Heart left ventricle (tissue), 16 donors: ENCODE data around the gene INO80. TPM values are rescaled to one million over a fixed set of nuclear protein-coding genes. Genes with fewer than 3 reads are reported as not detected.

Experiments used
- ATAC-seq, 4 donors: fragments of 200-7000 bp; cut with Tn5 transposase; one replicate each; pipeline ENCODE4 v1.9.1; 2020 to 2022; ENCODE audit warnings: moderate library complexity in 4 of 4, mild to moderate bottlenecking in 3 of 4, moderate number of reproducible peaks in 1 of 4
- DNase-seq, 5 donors: peaks; one replicate each; pipeline ENCODE4 v3.0.0-alpha.2; 2020
- H3K27ac ChIP-seq, 12 donors: fragments of 200-600 bp; sonication (generic) in 4 of 12; one replicate each; pipeline versions ENCODE4 v1.5.0 to v1.8.0; 2016 to 2022; ENCODE audit warnings: mild to moderate bottlenecking in 2 of 12
- H3K27me3 ChIP-seq, 9 donors: fragments of 200-600 bp; sonication (generic) in 2 of 9; one replicate each; pipeline versions ENCODE4 v1.5.1 to v1.8.0; 2016 to 2022; ENCODE audit warnings: mild to moderate bottlenecking in 3 of 9
- H3K36me3 ChIP-seq, 9 donors: fragments of 200-600 bp; sonication (generic) in 2 of 9; one replicate each; pipeline versions ENCODE4 v1.5.0 to v1.8.0; 2018 to 2022; ENCODE audit warnings: mild to moderate bottlenecking in 2 of 9
- H3K4me1 ChIP-seq, 12 donors: fragments of 200-600 bp; sonication (generic) in 4 of 12; one replicate each; pipeline versions ENCODE4 v1.5.0 to v1.8.0; 2016 to 2022; ENCODE audit warnings: mild to moderate bottlenecking in 3 of 12
- H3K4me3 ChIP-seq, 12 donors: fragments of 200-600 bp; sonication (generic) in 4 of 12; one replicate each; pipeline versions ENCODE4 v1.5.0 to v1.8.0; 2017 to 2022; ENCODE audit warnings: mild to moderate bottlenecking in 9 of 12, moderate library complexity in 4 of 12
- H3K9me3 ChIP-seq, 12 donors: fragments of 200-600 bp; sonication (generic) in 4 of 12; one replicate each; pipeline versions ENCODE4 v1.5.0 to v1.8.0; 2016 to 2022; ENCODE audit warnings: mild to moderate bottlenecking in 1 of 12
- POLR2A ChIP-seq, 2 donors: fragments of 450-650 bp; IDR thresholded peaks; one replicate each; pipeline ENCODE4 v1.6.1; 2017; ENCODE audit warnings: antibody characterized with exemption in 2 of 2, mild to moderate bottlenecking in 2 of 2, moderate library complexity in 2 of 2
- WGBS, 4 donors: extraction: QIAGEN DNeasy Blood & Tissue Kit in 2 of 4; methylation state at CpG; one replicate each; pipeline versions ENCODE4 v1.1.5 to v1.1.7; 2013 to 2018; 5-methylcytosine and 5-hydroxymethylcytosine counted together
- intact Hi-C, 10 donors: fragments of 100-400 bp; cut with DNase I; formaldehyde crosslinking; loops; one replicate each; pipeline versions ENCODE4 v1.11.1 to v1.14.2; 2022
- polyA plus RNA-seq, 2 donors: library from polyadenylated mRNA; stranded (reverse); fragments of 200-250 nt; gene quantifications; one replicate each; pipeline ENCODE4 v1.2.3, GENCODE V29; 2013
- total RNA-seq, 9 donors: library from RNA; depleted of rRNA in 2 of 9; stranded (reverse); fragments of >200 nt in 2 of 9; fragmentation: NEBNext Ultra II Directional in 3 of 9; extraction: Animal tissue kit (Norgen Biotek cat#: 25700) in 3 of 9; gene quantifications; one replicate each; pipeline versions ENCODE4 v1.1.0 to v1.2.4, GENCODE V29; 2016 to 2023
- TF ChIP-seq, protein P1 (sequence below), 12 donors: fragments of 200-600 bp; sonication (generic) in 4 of 12; IDR thresholded peaks; one replicate each; pipeline versions ENCODE4 v1.5.0 to v1.8.0; 2018 to 2022; ENCODE audit warnings: antibody characterized with exemption in 12 of 12, mild to moderate bottlenecking in 5 of 12
- donor health status: ischemic (EF 13 %, LVEDD 7.1; RV severe dilation, severe dysfunction).
- donor health status: healthy with polysubstance abuse.
- donor health status: DM: no; HTN: yes; CAD: no.
- donor health status: DM: no; HTN: no; CAD: no.
- donor health status: ischemic (EF 25% LVEDD 6.9; RV normal size, moderate dysfunction).
- donor health status: ischemic (EF 25% LVEDD 5.7; RV mildly dilated, moderate dysfunction).
- donor health status: healthy.
- donor health status: DM: yes; HTN: yes; CAD: no.
- donor health status: ischemic (EF 35%, LVEDD 5.7; RV mildly dilated, moderate dysfunction).
- donor health status: nonischemic (EF 11% LVEDD 7.7; RV severe dilation, severe dysfunction).
- donor health status: DM: yes; HTN: yes; CAD: no.
- donor health status: PGD.
- donor health status: ischemic (EF 29% LVEDD 5.4; RV normal size, mild dysfunction).
- donor health status: nonischemic (EF 23%, LVEDD 6.1; RV moderate dilation, normal function).

The INO80 gene
- total and polyA plus RNA-seq, 11 donors: 4.7 to 20.9 (median 12.6) TPM

DNA sequence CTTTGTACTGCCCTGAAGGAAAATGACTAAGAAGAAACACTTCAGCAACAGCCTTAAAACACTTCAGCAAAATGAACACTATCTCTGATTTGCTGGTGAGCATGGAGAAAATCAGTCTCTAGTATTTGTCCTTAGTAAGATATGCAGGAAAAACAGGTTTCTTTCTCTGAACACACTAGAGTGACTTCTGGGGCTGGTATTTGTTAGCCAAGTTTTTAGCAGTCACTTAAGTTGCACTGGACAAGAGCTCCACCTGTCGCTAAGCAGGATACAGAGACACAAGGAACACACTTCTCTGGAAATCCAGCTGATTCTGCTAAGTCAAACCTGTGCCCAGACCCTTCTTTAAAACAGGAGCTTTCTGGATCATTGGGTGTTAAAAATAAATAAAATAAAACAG is 97.5 kb downstream of the INO80 start:
- intact Hi-C loops: loop anchor here (1.0 to 10.0 kb wide), 8 partner anchors 41 to 114 kb away; no protein-coding TSS in a partner anchor
- H3K4me3 ChIP-seq: no peak overlapping the region
- H3K27ac ChIP-seq: peak overlapping the region in 11 of 12 donors; percentile 11 to 76 (median 52)
- peak; percentile 53 to 84 (median 68) for ATAC-seq
- TF ChIP-seq POLR2A (IDR thresholded peaks at IDR 0.05): no peak
- TF ChIP-seq, protein P1, sequence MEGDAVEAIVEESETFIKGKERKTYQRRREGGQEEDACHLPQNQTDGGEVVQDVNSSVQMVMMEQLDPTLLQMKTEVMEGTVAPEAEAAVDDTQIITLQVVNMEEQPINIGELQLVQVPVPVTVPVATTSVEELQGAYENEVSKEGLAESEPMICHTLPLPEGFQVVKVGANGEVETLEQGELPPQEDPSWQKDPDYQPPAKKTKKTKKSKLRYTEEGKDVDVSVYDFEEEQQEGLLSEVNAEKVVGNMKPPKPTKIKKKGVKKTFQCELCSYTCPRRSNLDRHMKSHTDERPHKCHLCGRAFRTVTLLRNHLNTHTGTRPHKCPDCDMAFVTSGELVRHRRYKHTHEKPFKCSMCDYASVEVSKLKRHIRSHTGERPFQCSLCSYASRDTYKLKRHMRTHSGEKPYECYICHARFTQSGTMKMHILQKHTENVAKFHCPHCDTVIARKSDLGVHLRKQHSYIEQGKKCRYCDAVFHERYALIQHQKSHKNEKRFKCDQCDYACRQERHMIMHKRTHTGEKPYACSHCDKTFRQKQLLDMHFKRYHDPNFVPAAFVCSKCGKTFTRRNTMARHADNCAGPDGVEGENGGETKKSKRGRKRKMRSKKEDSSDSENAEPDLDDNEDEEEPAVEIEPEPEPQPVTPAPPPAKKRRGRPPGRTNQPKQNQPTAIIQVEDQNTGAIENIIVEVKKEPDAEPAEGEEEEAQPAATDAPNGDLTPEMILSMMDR (IDR thresholded peaks at IDR 0.05): peak; percentile 11 to 74 (median 56)
- DNase-seq: peak in 2 of 5 donors; percentile 18 to 33
- peaks cover 0 to 78% (median 55%) of the 10 kb centered on the region in 9 donors for H3K36me3 ChIP-seq
- no peaks in the 10 kb centered on the region for H3K27me3 ChIP-seq
- peaks cover 0 to 51% (median 21%) of the 10 kb centered on the region in 12 donors for H3K4me1 ChIP-seq
- 32 to 59% (median 51%) methylated on average over 1 of the region's 1 CpG for WGBS, 4 donors
- no peaks in the 10 kb centered on the region for H3K9me3 ChIP-seq

GRCh38 chr15:41017066-41017735 is 98.9 kb downstream of the INO80 start:
- Histone ChIP-seq H3K36me3 (peaks cover 0 to 88% (median 63%) of the 10 kb centered on the region in 9 donors), H3K9me3 (no peaks in the 10 kb centered on the region), H3K27me3 (no peaks in the 10 kb centered on the region), H3K27ac (peak overlapping the region in 3 of 12 donors; percentile 3 to 69 (median 46)), H3K4me3 (no peak overlapping the region), H3K4me1 (peaks cover 0 to 61% (median 19%) of the 10 kb centered on the region in 12 donors)
- TF ChIP-seq POLR2A (IDR thresholded peaks at IDR 0.05): no peak
- TF ChIP-seq, protein P1 (IDR thresholded peaks at IDR 0.05): no peak
- WGBS, 4 donors: 53 to 58% (median 54%) methylated on average over 2 of the region's 2 CpGs
- intact Hi-C loops: loop anchor here in 4 of 10 donors (5.0 to 10.0 kb wide), 3 partner anchors 40 to 75 kb away; no protein-coding TSS in a partner anchor
- DNase-seq: no peak
- ATAC-seq: no peak

- no peak for DNase-seq
- Histone ChIP-seq H3K27me3 (no peaks in the 10 kb centered on the region), H3K9me3 (no peaks in the 10 kb centered on the region), H3K4me1 (peaks cover 0 to 59% (median 20%) of the 10 kb centered on the region in 12 donors), H3K36me3 (peaks cover 0 to 72% (median 54%) of the 10 kb centered on the region in 9 donors), H3K4me3 (no peak overlapping the region), H3K27ac (peak overlapping the region in 1 of 12 donors; percentile 50)
- no peak for TF ChIP-seq POLR2A (IDR thresholded peaks at IDR 0.05)
- TF ChIP-seq, protein P1 (IDR thresholded peaks at IDR 0.05): no peak
- 44 to 52% (median 47%) methylated on average over 3 of the region's 3 CpGs for WGBS, 4 donors
- no peak for ATAC-seq
- intact Hi-C loops: loop anchor here in 2 of 10 donors (5.0 to 10.0 kb wide), 2 partner anchors 62 to 69 kb away; partner anchors contain the start of gene CHAC1 (in 1 of the 2)
Measured at GRCh38 chr15:41013691-41014414, 102.2 kb downstream of the INO80 start.
